CD14-positive monocyte (primary cell): ENCODE results near the gene FLNA. TPM values are rescaled to one million over a fixed set of nuclear protein-coding genes. Genes with fewer than 3 reads are reported as not detected.

Experiments
- DNase-seq, 3 donors: peaks; one replicate each; pipeline ENCODE4 v3.0.0-alpha.2; 2011 to 2022
- H2AFZ ChIP-seq: 2 replicates; pipeline ENCODE4 v1.6.0; 2012; ENCODE audit warnings: mild to moderate bottlenecking, low read depth, low read length, inconsistent platforms; ENCODE audit not compliant: insufficient read depth, poor library complexity, severe bottlenecking
- H3K27ac ChIP-seq, 2 donors: 1 replicate in 1 of 2; 2 replicates in 1 of 2; pipeline ENCODE4 v1.5.1; 2012 to 2013; ENCODE audit warnings: low read length in 2 of 2, control low read depth in 1 of 2, inconsistent platforms in 1 of 2, low read depth in 1 of 2, mild to moderate bottlenecking in 1 of 2
- H3K27me3 ChIP-seq, 2 donors: one replicate each; pipeline versions ENCODE4 v1.6.0 to v1.6.1; 2011 to 2013; ENCODE audit warnings: low read length in 2 of 2; ENCODE audit not compliant: control insufficient read depth in 2 of 2, insufficient read depth in 2 of 2
- H3K36me3 ChIP-seq, 2 donors: replicated peaks in 1 of 2; 1 replicate in 1 of 2; 2 replicates in 1 of 2; pipeline versions ENCODE4 v1.5.1 to v1.6.1; 2012 to 2013; ENCODE audit warnings: low read length in 2 of 2, control low read depth in 1 of 2, inconsistent platforms in 1 of 2, mild to moderate bottlenecking in 1 of 2; ENCODE audit not compliant: insufficient read depth in 2 of 2, control insufficient read depth in 1 of 2
- H3K4me1 ChIP-seq, 2 donors: 1 replicate in 1 of 2; 2 replicates in 1 of 2; pipeline versions ENCODE4 v1.5.1 to v1.6.1; 2012 to 2013; ENCODE audit warnings: low read length in 2 of 2, control low read depth in 1 of 2, inconsistent platforms in 1 of 2, mild to moderate bottlenecking in 1 of 2, moderate library complexity in 1 of 2; ENCODE audit not compliant: insufficient read depth in 2 of 2, control insufficient read depth in 1 of 2
- H3K4me2 ChIP-seq: replicated peaks from 2 replicates; pipeline ENCODE3; 2012; ENCODE audit warnings: low read length, moderate library complexity, mild to moderate bottlenecking; ENCODE audit not compliant: poor library complexity, severe bottlenecking; ENCODE audit errors: extremely low read depth
- H3K4me3 ChIP-seq, 3 experiments: fragments of 200-600 bp in 1 of 3; sonication (generic) in 1 of 3; replicated peaks in 1 of 3; 1 replicate in 2 of 3; 2 replicates in 1 of 3; pipeline ENCODE4 v1.5.1; 2011 to 2013; ENCODE audit warnings: low read length in 3 of 3, mild to moderate bottlenecking in 3 of 3, control low read depth in 2 of 3, low read depth in 2 of 3, inconsistent platforms in 1 of 3, moderate library complexity in 1 of 3
- H3K79me2 ChIP-seq: 2 replicates; pipeline ENCODE4 v1.6.0; 2012; ENCODE audit warnings: mild to moderate bottlenecking, control low read depth, inconsistent platforms, low read length, moderate library complexity; ENCODE audit not compliant: insufficient read depth
- H3K9ac ChIP-seq: 2 replicates; pipeline ENCODE4 v1.6.0; 2017; ENCODE audit warnings: low read length, mild to moderate bottlenecking; ENCODE audit not compliant: insufficient read depth, poor library complexity, severe bottlenecking
- H3K9me3 ChIP-seq, 2 donors: replicated peaks in 1 of 2; 1 replicate in 1 of 2; 2 replicates in 1 of 2; pipeline versions ENCODE4 v1.5.1 to v1.6.1; 2012 to 2013; ENCODE audit warnings: low read length in 2 of 2, control low read depth in 1 of 2; ENCODE audit not compliant: control insufficient read depth in 1 of 2, insufficient read depth in 1 of 2
- H4K20me1 ChIP-seq: 2 replicates; pipeline ENCODE4 v1.6.0; 2012; ENCODE audit warnings: mild to moderate bottlenecking, low read length, control low read depth, moderate library complexity; ENCODE audit not compliant: insufficient read depth
- H3K27ac Mint-ChIP-seq, 7 donors: one replicate each; pipeline ENCODE4 v1.8.0; 2020; ENCODE audit warnings: mild to moderate bottlenecking in 7 of 7, mixed read lengths in 7 of 7, moderate library complexity in 6 of 7, inconsistent platforms in 2 of 7
- H3K27me3 Mint-ChIP-seq, 3 donors: one replicate each; pipeline ENCODE4 v1.8.0; 2021 to 2022; ENCODE audit warnings: low read depth in 3 of 3, mild to moderate bottlenecking in 3 of 3, mixed read lengths in 3 of 3, moderate library complexity in 3 of 3, inconsistent platforms in 1 of 3
- H3K36me3 Mint-ChIP-seq, 2 donors: one replicate each; pipeline ENCODE4 v1.8.0; 2020; ENCODE audit warnings: mixed read lengths in 2 of 2, inconsistent platforms in 1 of 2, mild to moderate bottlenecking in 1 of 2
- H3K4me1 Mint-ChIP-seq: one replicate; pipeline ENCODE4 v1.8.0; 2020; ENCODE audit warnings: mild to moderate bottlenecking, mixed read lengths
- H3K4me3 Mint-ChIP-seq, 2 donors: one replicate each; pipeline ENCODE4 v1.8.0; 2020; ENCODE audit warnings: mild to moderate bottlenecking in 2 of 2, mixed read lengths in 2 of 2, moderate library complexity in 1 of 2
- H3K9me3 Mint-ChIP-seq, 7 donors: one replicate each; pipeline ENCODE4 v1.8.0; 2020 to 2022; ENCODE audit warnings: mixed read lengths in 7 of 7, mild to moderate bottlenecking in 6 of 7, moderate library complexity in 6 of 7, inconsistent platforms in 2 of 7
- CTCF ChIP-seq: fragments of 200-600 bp; IDR thresholded peaks from one replicate; pipeline ENCODE4 v1.8.0; 2022; ENCODE audit warnings: antibody characterized with exemption, mild to moderate bottlenecking
- WGBS: methylation state at CpG from one replicate; pipeline ENCODE4 v1.1.5; 2013; ENCODE audit warnings: missing lambda C conversion rate; ENCODE audit not compliant: insufficient coverage; 5-methylcytosine and 5-hydroxymethylcytosine counted together
- intact Hi-C, 2 donors: fragments of 100-400 bp; cut with micrococcal nuclease; formaldehyde crosslinking; loops; one replicate each; pipeline versions ENCODE4 v1.15.0 to v1.15.1; 2023
- polyA plus RNA-seq, 3 donors: library from polyadenylated mRNA; depleted of rRNA in 1 of 3; unstranded in 2 of 3; stranded (reverse) in 1 of 3; fragments of 300-500 nt in 2 of 3; fragments of >200 nt in 1 of 3; fragmentation: Illumina TruSeq in 2 of 3; gene quantifications; 1 replicate in 2 of 3; 2 replicates in 1 of 3; pipeline ENCODE4 v1.2.3, GENCODE V29; 2012 to 2021

Gene FLNA
- polyA plus RNA-seq, 3 donors: 111 to 874 (median 219) TPM

GRCh38 chrX:154323537-154323936, 50.9 kb downstream of the FLNA start:
- intact Hi-C loops: no loop called here

GRCh38 chrX:154322890-154323289, 51.5 kb downstream of the FLNA start:
- no peak overlapping the region for H2AFZ ChIP-seq
- no peak for DNase-seq
- no peaks in the 10 kb centered on the region for H3K9me3 Mint-ChIP-seq

More at GRCh38 chrX:154323537-154323936, 50.9 kb downstream of the FLNA start:
- H3K4me3 Mint-ChIP-seq: no peak overlapping the region
- Histone ChIP-seq H3K4me2 (no peak overlapping the region), H4K20me1 (no peaks in the 10 kb centered on the region), H3K27me3 (peaks cover 0 to 3% of the 10 kb centered on the region in 2 donors), H3K36me3 (no peaks in the 10 kb centered on the region), H3K4me3 (no peak overlapping the region), H3K4me1 (peaks cover 10 to 14% of the 10 kb centered on the region in 2 donors), H3K79me2 (no peaks in the 10 kb centered on the region), H3K27ac (no peak overlapping the region), H2AFZ (no peak overlapping the region), H3K9ac (no peak overlapping the region), H3K9me3 (no peaks in the 10 kb centered on the region)
- H3K27me3 Mint-ChIP-seq: peaks cover 4 to 31% (median 6%) of the 10 kb centered on the region in 3 donors
- no peaks in the 10 kb centered on the region for H3K36me3 Mint-ChIP-seq
- H3K27ac Mint-ChIP-seq: no peak overlapping the region
- WGBS: 67% methylated on average over 3 of the region's 7 CpGs
- TF ChIP-seq CTCF: no peak
- no peaks in the 10 kb centered on the region for H3K9me3 Mint-ChIP-seq
- H3K4me1 Mint-ChIP-seq: peaks cover 19% of the 10 kb centered on the region
- no peak for DNase-seq

More at GRCh38 chrX:154322890-154323289, 51.5 kb downstream of the FLNA start:
- Histone ChIP-seq H3K27me3 (peaks cover 0 to 3% of the 10 kb centered on the region in 2 donors), H3K9ac (no peak overlapping the region), H4K20me1 (no peaks in the 10 kb centered on the region), H3K79me2 (no peaks in the 10 kb centered on the region), H3K9me3 (no peaks in the 10 kb centered on the region), H3K27ac (no peak overlapping the region), H3K4me1 (peaks cover 10 to 14% of the 10 kb centered on the region in 2 donors), H3K36me3 (no peaks in the 10 kb centered on the region), H3K4me3 (no peak overlapping the region), H3K4me2 (no peak overlapping the region)
- intact Hi-C loops: no loop called here
- WGBS: 95% methylated on average over 3 of the region's 10 CpGs
- H3K27me3 Mint-ChIP-seq: peaks cover 4 to 33% (median 6%) of the 10 kb centered on the region in 3 donors
- no peak overlapping the region for H3K4me3 Mint-ChIP-seq
- no peak overlapping the region for H3K27ac Mint-ChIP-seq
- no peak for TF ChIP-seq CTCF
- H3K36me3 Mint-ChIP-seq: no peaks in the 10 kb centered on the region
- H3K4me1 Mint-ChIP-seq: peaks cover 17% of the 10 kb centered on the region
